Epithelial cell of esophagus (primary cell): ENCODE data around the gene LRFN4.

Experiments
- DNase-seq: peaks from one replicate; pipeline ENCODE4 v3.0.0; 2010; ENCODE audit warnings: low read depth
- H3K4me3 ChIP-seq: 2 replicates; pipeline ENCODE4 v1.5.1; 2011; ENCODE audit warnings: mild to moderate bottlenecking, low read length, control low read depth
- CTCF ChIP-seq: IDR thresholded peaks from 2 replicates; pipeline ENCODE4 v1.5.1; 2011; ENCODE audit warnings: low read depth, mild to moderate bottlenecking, low read length, control low read depth, inconsistent platforms; ENCODE audit not compliant: insufficient read depth; ENCODE audit errors: missing control alignments

Gene LRFN4

GRCh38 chr11:66858939-66859685, 2.2 kb downstream of the LRFN4 start:
- H3K4me3 ChIP-seq, result no peak overlapping the region
- no peak for TF ChIP-seq CTCF

GRCh38 chr11:66859686-66860448, 3.0 kb downstream of the LRFN4 start:
- TF ChIP-seq CTCF, result no peak
- DNase-seq, result no peak
- no peak overlapping the region for H3K4me3 ChIP-seq

More at GRCh38 chr11:66858939-66859685, 2.2 kb downstream of the LRFN4 start:
- DNase-seq, result no peak

GRCh38 chr11:66860449-66860831, 3.6 kb downstream of the LRFN4 start:
- no peak overlapping the region for H3K4me3 ChIP-seq
- no peak for TF ChIP-seq CTCF
- DNase-seq, result no peak

- no peak overlapping the region for H3K4me3 ChIP-seq
- TF ChIP-seq CTCF, result no peak
- DNase-seq, result no peak
Observed at GRCh38 chr11:66861038-66861773, 4.3 kb downstream of the LRFN4 start.

- no peak overlapping the region for H3K4me3 ChIP-seq
- TF ChIP-seq CTCF, result no peak
Observed at GRCh38 chr11:66861774-66862558, 5.1 kb downstream of the LRFN4 start.

GRCh38 chr11:66862559-66863037, 5.7 kb downstream of the LRFN4 start:
- no peak for TF ChIP-seq CTCF
- no peak overlapping the region for H3K4me3 ChIP-seq
- DNase-seq, result no peak

More at GRCh38 chr11:66861774-66862558, 5.1 kb downstream of the LRFN4 start:
- DNase-seq, result no peak
